ENCODE data around the gene TNFRSF1A.

DNA sequence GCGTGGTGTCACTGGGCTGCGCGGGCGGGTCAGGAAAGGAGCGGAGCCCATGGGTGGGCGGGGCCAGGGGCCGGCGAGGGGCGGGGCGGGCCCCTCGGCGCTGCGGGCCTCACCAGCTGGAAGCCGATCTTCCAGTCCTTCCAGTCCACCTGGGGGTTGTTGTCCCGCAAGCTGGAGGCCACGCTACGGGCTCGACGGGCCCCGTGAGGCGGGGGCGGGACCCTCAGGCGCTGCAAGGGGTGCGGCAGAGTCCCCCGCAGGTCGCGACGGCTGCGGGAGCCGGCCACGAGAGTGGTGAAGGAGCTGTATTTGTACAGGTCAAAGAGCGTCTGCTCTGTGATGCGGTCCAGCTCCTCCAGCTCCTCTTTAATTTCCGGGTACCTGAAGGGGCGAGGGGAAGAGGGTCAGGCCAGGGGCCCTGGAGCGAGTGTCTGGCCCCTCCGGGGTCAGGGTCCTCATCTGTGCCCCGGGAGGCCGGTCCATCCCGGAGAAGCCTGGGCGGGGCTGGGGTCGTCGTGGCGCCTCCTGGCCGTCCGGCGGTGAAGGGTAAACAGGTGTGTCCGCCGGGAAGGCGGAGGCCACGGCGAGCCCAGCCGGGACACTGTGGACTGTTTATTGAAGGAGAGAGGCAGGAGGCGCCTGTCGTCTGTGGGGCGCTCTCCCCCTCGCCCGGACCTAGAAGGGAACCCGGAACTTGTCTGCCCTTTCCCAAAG is 21.6 kb upstream of the TNFRSF1A start:
- TF ChIP-seq SMC3 (conservative IDR thresholded peaks at IDR 0.05; ENCODE audit: poor library complexity) (no peak), EP300 (conservative IDR thresholded peaks at IDR 0.05; ENCODE audit: poor library complexity, severe bottlenecking) (no peak), TAF1 (IDR thresholded peaks at IDR 0.05; ENCODE audit: low read depth) (no peak), RAD21 (conservative IDR thresholded peaks at IDR 0.05) (no peak)
- TF ChIP-seq, protein P1, sequence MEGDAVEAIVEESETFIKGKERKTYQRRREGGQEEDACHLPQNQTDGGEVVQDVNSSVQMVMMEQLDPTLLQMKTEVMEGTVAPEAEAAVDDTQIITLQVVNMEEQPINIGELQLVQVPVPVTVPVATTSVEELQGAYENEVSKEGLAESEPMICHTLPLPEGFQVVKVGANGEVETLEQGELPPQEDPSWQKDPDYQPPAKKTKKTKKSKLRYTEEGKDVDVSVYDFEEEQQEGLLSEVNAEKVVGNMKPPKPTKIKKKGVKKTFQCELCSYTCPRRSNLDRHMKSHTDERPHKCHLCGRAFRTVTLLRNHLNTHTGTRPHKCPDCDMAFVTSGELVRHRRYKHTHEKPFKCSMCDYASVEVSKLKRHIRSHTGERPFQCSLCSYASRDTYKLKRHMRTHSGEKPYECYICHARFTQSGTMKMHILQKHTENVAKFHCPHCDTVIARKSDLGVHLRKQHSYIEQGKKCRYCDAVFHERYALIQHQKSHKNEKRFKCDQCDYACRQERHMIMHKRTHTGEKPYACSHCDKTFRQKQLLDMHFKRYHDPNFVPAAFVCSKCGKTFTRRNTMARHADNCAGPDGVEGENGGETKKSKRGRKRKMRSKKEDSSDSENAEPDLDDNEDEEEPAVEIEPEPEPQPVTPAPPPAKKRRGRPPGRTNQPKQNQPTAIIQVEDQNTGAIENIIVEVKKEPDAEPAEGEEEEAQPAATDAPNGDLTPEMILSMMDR (IDR thresholded peaks at IDR 0.05; ENCODE audit: poor library complexity, severe bottlenecking), result no peak
